Activated CD8-positive, alpha-beta T cell treated with anti-CD3 and anti-CD28 coated beads, Interleukin-2, amount 10 ng/mL, durations not matched to agents 7 days and 5 days (primary cell): ENCODE results near the gene SP140. TPM values are rescaled to one million over a fixed set of nuclear protein-coding genes. Genes with fewer than 3 reads are reported as not detected.
A peak's percentile ranks its signal among the peaks of the same experiment; 100 is the strongest.
"Not testable (repeated sequence)": the region's sequence is repeated elsewhere in the genome, so short reads cannot be mapped to it uniquely, and the experiment has no call there.

ENCODE experiments used
- ATAC-seq: fragments of 150-1000 bp; cut with Tn5 transposase; one replicate; pipeline ENCODE4 v1.10.0; 2021; ENCODE audit warnings: moderate library complexity
- CTCF ChIA-PET: fragments of 350-600 bp; sonication (Branson Sonifier 250); formaldehyde crosslinking; loops from one replicate; lab custom pipeline; 2021; ENCODE audit warnings: antibody characterized with exemption; lab: Charles Lee
- POLR2A ChIA-PET: fragments of 350-600 bp; sonication (Branson Sonifier 250); formaldehyde crosslinking; loops from one replicate; lab custom pipeline; 2021; ENCODE audit warnings: antibody characterized with exemption; lab: Charles Lee
- DNase-seq: peaks from one replicate; pipeline ENCODE4 v3.0.0-alpha.2; 2020
- H3K27ac Mint-ChIP-seq: one replicate; pipeline ENCODE4 v1.8.0; 2021; ENCODE audit warnings: mild to moderate bottlenecking, mixed read lengths
- H3K27me3 Mint-ChIP-seq: one replicate; pipeline ENCODE4 v1.8.0; 2021; ENCODE audit warnings: low read depth, mixed read lengths
- H3K36me3 Mint-ChIP-seq: one replicate; pipeline ENCODE4 v1.8.0; 2021; ENCODE audit warnings: low read depth, mixed read lengths
- H3K4me1 Mint-ChIP-seq: one replicate; pipeline ENCODE4 v1.8.0; 2021; ENCODE audit warnings: low read depth, mixed read lengths
- H3K4me3 Mint-ChIP-seq: one replicate; pipeline ENCODE4 v1.8.0; 2021; ENCODE audit warnings: mild to moderate bottlenecking, mixed read lengths
- H3K9me3 Mint-ChIP-seq: one replicate; pipeline ENCODE4 v1.8.0; 2022; ENCODE audit warnings: mixed read lengths; ENCODE audit not compliant: insufficient read depth
- total RNA-seq, 2 experiments: library from RNA; stranded (reverse); gene quantifications; one replicate each; pipeline ENCODE4 v1.2.3, GENCODE V29; 2021

Gene SP140
- total RNA-seq, 2 experiments from 2014 or later: 57.5 to 58.3 TPM

GRCh38 chr2:230327418-230328154 is 102.0 kb downstream of the SP140 start:
- ChIA-PET CTCF (interaction anchor here (1.0 to 1.9 kb wide), 10 partner anchors 9 to 470 kb away, joined by 3 to 7 read pairs (median 4); partner anchors contain the start of gene SP110), POLR2A (interaction anchor here (0.6 to 4.4 kb wide), 22 partner anchors 8 to 384 kb away, joined by 3 to 83 read pairs (median 4); partner anchors contain the start of genes SP100, SP110 and SP140)
- H3K4me3 Mint-ChIP-seq: peak overlapping the region; percentile 96
- peaks cover 85% of the 10 kb centered on the region for H3K36me3 Mint-ChIP-seq
- no peaks in the 10 kb centered on the region for H3K27me3 Mint-ChIP-seq
- DNase-seq: peak; percentile 40
- peaks cover 72% of the 10 kb centered on the region for H3K4me1 Mint-ChIP-seq
- peak overlapping the region; percentile 96 for H3K27ac Mint-ChIP-seq
- peak; percentile 20 for ATAC-seq
- peaks cover 2% of the 10 kb centered on the region for H3K9me3 Mint-ChIP-seq

- DNase-seq (no peak), ATAC-seq (no peak)
- ChIA-PET CTCF (interaction anchor here (1.0 to 1.9 kb wide), 8 partner anchors 10 to 470 kb away, joined by 3 to 10 read pairs (median 6); partner anchors contain the start of gene SP110), POLR2A (interaction anchor here (0.6 to 4.4 kb wide), 14 partner anchors 9 to 316 kb away, joined by 3 to 83 read pairs (median 6); partner anchors contain the start of genes SP100, SP110 and SP140)
- Mint-ChIP-seq H3K36me3 (peaks cover 87% of the 10 kb centered on the region), H3K9me3 (no peaks in the 10 kb centered on the region), H3K4me1 (peaks cover 70% of the 10 kb centered on the region), H3K4me3 (peak overlapping the region; percentile 96), H3K27ac (peak overlapping the region; percentile 89), H3K27me3 (no peaks in the 10 kb centered on the region)
Observed at GRCh38 chr2:230328155-230328458, 102.6 kb downstream of the SP140 start.

- Mint-ChIP-seq H3K27me3 (no peaks in the 10 kb centered on the region), H3K4me1 (peaks cover 75% of the 10 kb centered on the region), H3K9me3 (no peaks in the 10 kb centered on the region), H3K36me3 (peaks cover 84% of the 10 kb centered on the region), H3K27ac (peak overlapping the region; percentile 89), H3K4me3 (peak overlapping the region; percentile 96)
- no peak for ATAC-seq
- ChIA-PET POLR2A (interaction anchor here (4.0 to 4.4 kb wide), 3 partner anchors 11 to 111 kb away, joined by 40 to 83 read pairs (median 45); partner anchors contain the start of gene SP110), CTCF (interaction anchor here (1.6 kb wide), 1 partner anchor 18 kb away, joined by 10 read pairs; no protein-coding TSS in a partner anchor)
- no peak for DNase-seq
Observed at GRCh38 chr2:230329946-230330605, 104.5 kb downstream of the SP140 start.

- peak overlapping the region; percentile 73 for H3K27ac Mint-ChIP-seq
- POLR2A ChIA-PET: no interaction called here
- no peaks in the 10 kb centered on the region for H3K27me3 Mint-ChIP-seq
- no peaks in the 10 kb centered on the region for H3K9me3 Mint-ChIP-seq
- peak overlapping the region; percentile 96 for H3K4me3 Mint-ChIP-seq
- CTCF ChIA-PET: no interaction called here
- peaks cover 84% of the 10 kb centered on the region for H3K36me3 Mint-ChIP-seq
- no peak for ATAC-seq
- H3K4me1 Mint-ChIP-seq: peaks cover 75% of the 10 kb centered on the region
- no peak for DNase-seq
Observed at GRCh38 chr2:230330725-230331124, 105.2 kb downstream of the SP140 start.

DNA sequence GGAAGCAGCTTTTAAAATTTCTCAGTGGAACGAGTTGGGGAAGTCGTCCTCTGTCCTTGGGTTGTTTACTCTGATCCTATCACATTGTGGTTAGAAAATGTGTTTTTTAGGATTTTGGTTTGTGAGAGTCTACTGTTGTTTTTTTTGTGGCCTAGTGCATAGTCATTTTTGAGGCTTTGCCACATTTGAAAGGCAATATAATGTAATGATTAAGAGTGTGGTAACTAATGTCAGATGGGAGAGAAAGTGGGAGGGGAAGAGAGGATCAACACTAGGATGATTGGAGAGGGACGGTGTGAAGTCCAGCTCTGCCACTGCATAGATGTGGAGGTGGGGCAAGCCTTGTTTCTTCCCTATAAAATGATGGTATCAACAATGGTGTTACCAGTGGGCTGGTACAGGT is 109.9 kb downstream of the SP140 start:
- CTCF ChIA-PET: interaction anchor here (0.7 to 1.0 kb wide), 2 partner anchors 13 to 33 kb away, joined by 3 read pairs; no protein-coding TSS in a partner anchor

DNA sequence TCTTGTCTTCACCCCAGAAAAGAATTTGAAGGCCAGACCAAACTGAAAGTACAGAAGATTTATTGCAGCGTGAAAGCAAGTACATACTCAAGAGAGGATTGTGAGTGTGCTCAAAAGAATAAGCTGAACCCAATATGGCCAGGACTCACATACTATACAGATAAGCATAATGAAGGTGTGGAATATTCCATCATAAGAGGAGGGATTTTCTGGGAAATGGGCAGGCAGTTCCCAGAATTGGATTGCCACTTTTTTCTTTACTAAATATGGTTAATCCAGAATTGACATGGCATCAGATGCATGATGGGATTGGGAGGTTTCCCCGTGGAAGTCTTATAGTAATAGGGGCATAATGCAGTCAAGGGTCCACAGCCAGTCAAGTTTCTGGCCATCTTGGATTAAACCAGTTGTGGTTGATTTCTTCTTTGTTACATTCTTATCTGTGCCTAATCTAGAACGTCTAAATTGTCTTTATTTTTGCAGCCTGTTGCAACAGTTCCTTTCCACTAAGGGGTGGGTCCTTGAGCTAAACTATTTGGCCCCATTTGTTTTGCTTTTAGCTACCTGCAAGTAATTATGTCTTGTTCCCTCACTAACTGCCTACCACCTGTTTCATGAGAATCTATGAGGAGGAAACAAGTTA is 110.4 kb downstream of the SP140 start:
- H3K4me1 Mint-ChIP-seq: peaks cover 56% of the 10 kb centered on the region
- ATAC-seq (peak; percentile 60), DNase-seq (no peak)
- peak overlapping the region; percentile 67 for H3K27ac Mint-ChIP-seq
- ChIA-PET CTCF (interaction anchor here (0.7 to 1.0 kb wide), 3 partner anchors 9 to 32 kb away, joined by 3 read pairs; partner anchors contain the start of gene SP140L), POLR2A (no interaction called here)
- H3K36me3 Mint-ChIP-seq: peaks cover 71% of the 10 kb centered on the region
- no peaks in the 10 kb centered on the region for H3K27me3 Mint-ChIP-seq
- peaks cover 11% of the 10 kb centered on the region for H3K9me3 Mint-ChIP-seq
- peak overlapping the region; percentile 34 for H3K4me3 Mint-ChIP-seq

More for the DNA sequence above, 109.9 kb downstream of the SP140 start:
- Mint-ChIP-seq H3K9me3 (peaks cover 11% of the 10 kb centered on the region), H3K27me3 (no peaks in the 10 kb centered on the region), H3K36me3 (peaks cover 76% of the 10 kb centered on the region), H3K4me1 (peaks cover 61% of the 10 kb centered on the region), H3K4me3 (peak overlapping the region; percentile 34), H3K27ac (peak overlapping the region; percentile 67)
- POLR2A ChIA-PET: no interaction called here
- ATAC-seq (peak; percentile 63), DNase-seq (no peak)

DNA sequence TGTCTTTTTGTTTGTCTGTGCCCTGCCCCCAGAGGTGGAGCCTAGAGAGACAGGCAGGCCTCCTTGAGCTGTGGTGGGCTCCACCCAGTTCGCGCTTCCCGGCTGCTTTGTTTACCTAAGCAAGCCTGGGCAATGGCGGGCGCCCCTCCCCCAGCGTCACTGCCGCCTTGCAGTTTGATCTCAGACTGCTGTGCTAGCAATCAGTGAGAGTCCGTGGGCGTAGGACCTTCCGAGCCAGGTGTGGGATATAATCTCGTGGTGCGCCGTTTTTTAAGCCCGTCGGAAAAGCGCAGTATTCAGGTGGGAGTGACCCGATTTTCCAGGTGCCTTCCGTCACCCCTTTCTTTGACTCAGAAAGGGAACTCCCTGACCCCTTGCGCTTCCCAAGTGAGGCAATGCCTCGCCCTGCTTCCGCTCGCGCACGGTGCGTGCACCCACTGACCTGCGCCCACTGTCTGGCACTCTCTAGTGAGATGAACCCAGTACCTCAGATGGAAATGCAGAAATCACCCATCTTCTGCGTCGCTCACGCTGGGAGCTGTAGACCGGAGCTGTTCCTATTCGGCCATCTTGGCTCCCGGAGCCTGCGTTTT is 116.5 kb downstream of the SP140 start:
- DNase-seq, ATAC-seq, H3K27me3 Mint-ChIP-seq, H3K4me3 Mint-ChIP-seq, POLR2A ChIA-PET, H3K27ac Mint-ChIP-seq: not testable (repeated sequence)
- peaks cover 42% of the 10 kb centered on the region for H3K4me1 Mint-ChIP-seq
- H3K36me3 Mint-ChIP-seq: peaks cover 67% of the 10 kb centered on the region
- CTCF ChIA-PET: interaction anchor here (1.5 kb wide), 1 partner anchor 15 kb away, joined by 4 read pairs; the partner anchor contains the start of gene SP140L
- H3K9me3 Mint-ChIP-seq: peaks cover 41% of the 10 kb centered on the region

DNA sequence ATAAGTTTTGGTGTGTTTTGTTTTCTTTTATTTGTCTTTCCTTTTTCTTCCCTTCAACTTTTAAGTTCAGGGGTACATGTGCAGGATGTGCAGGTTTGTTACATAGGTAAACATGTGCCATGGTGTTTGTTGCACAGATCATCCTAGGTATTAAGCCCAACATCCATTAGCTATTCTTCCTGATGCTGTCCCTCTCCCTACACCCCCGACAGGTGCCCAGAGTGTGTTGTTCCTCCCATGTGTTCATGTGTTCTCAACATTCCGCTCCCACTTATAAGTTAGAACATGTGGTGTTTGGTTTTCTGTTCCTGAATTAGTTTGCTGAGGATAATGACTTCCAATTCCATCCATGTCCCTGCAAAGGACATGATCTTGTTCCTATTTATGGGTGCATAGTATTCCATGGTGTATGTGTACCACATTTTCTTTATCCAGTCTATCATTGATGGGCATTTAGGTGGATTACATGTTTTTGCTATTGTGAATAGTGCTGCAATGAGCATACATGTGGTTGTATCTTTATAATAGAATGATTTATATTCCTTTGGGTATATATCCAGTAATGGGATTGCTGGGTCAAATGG is 117.6 kb downstream of the SP140 start:
- H3K27ac Mint-ChIP-seq, ATAC-seq, POLR2A ChIA-PET, DNase-seq, H3K4me3 Mint-ChIP-seq, H3K27me3 Mint-ChIP-seq: not testable (repeated sequence)
- CTCF ChIA-PET: interaction anchor here (1.5 kb wide), 1 partner anchor 16 kb away, joined by 4 read pairs; the partner anchor contains the start of gene SP140L
- H3K4me1 Mint-ChIP-seq: peaks cover 51% of the 10 kb centered on the region
- peaks cover 72% of the 10 kb centered on the region for H3K36me3 Mint-ChIP-seq
- peaks cover 46% of the 10 kb centered on the region for H3K9me3 Mint-ChIP-seq

- Mint-ChIP-seq H3K27me3 (no peaks in the 10 kb centered on the region), H3K4me1 (peaks cover 57% of the 10 kb centered on the region), H3K36me3 (peaks cover 78% of the 10 kb centered on the region), H3K27ac (peak overlapping the region; percentile 7), H3K4me3 (no peak overlapping the region), H3K9me3 (peaks cover 46% of the 10 kb centered on the region)
- ChIA-PET POLR2A (no interaction called here), CTCF (no interaction called here)
- ATAC-seq: no peak
- no peak for DNase-seq
Observed at GRCh38 chr2:230343747-230344146, 118.2 kb downstream of the SP140 start.

GRCh38 chr2:230346465-230346864 is 120.9 kb downstream of the SP140 start:
- CTCF ChIA-PET: interaction anchor here (1.2 kb wide), 2 partner anchors 19 to 28 kb away, joined by 4 read pairs; no protein-coding TSS in a partner anchor
- H3K4me3 Mint-ChIP-seq: no peak overlapping the region
- no peak for ATAC-seq

More at GRCh38 chr2:230346465-230346864, 120.9 kb downstream of the SP140 start:
- Mint-ChIP-seq H3K9me3 (peaks cover 51% of the 10 kb centered on the region), H3K27me3 (no peaks in the 10 kb centered on the region), H3K36me3 (peaks cover 90% of the 10 kb centered on the region), H3K27ac (no peak overlapping the region), H3K4me1 (peaks cover 76% of the 10 kb centered on the region)
- POLR2A ChIA-PET: interaction anchor here (0.8 to 2.8 kb wide), 5 partner anchors 15 to 135 kb away, joined by 3 to 16 read pairs (median 6); partner anchors contain the start of genes SP100 and SP140L
- DNase-seq: no peak
